Lung microvascular endothelial cell (primary cell): ENCODE measurements around the gene WBP1. TPM values are rescaled to one million over a fixed set of nuclear protein-coding genes. Genes with fewer than 3 reads are reported as not detected.
A peak's percentile ranks its signal among the peaks of the same experiment; 100 is the strongest.
"Not testable (repeated sequence)": the region's sequence is repeated elsewhere in the genome, so short reads cannot be mapped to it uniquely, and the experiment has no call there.

Experiments used
- DNase-seq, 2 donors: peaks; one replicate each; pipeline versions ENCODE4 v3.0.0 to v3.0.0-alpha.2; 2010; ENCODE audit warnings: low read depth in 2 of 2
- total RNA-seq: library from RNA; depleted of rRNA; stranded (reverse); fragments of >200 nt; gene quantifications from 2 replicates; pipeline ENCODE4 v1.2.1, GENCODE V29; 2014

The WBP1 gene
- total RNA-seq, 1 donor from 2014 or later: 47.6 TPM

GRCh38 chr2:74427551-74427950, 30.7 kb upstream of the WBP1 start:
- DNase-seq: no peak

GRCh38 chr2:74428675-74429074, 29.6 kb upstream of the WBP1 start:
- no peak for DNase-seq

- no peak for DNase-seq
Measured at GRCh38 chr2:74429487-74430451, 28.5 kb upstream of the WBP1 start.

- no peak for DNase-seq
Measured at GRCh38 chr2:74430502-74430901, 27.7 kb upstream of the WBP1 start.

- no peak for DNase-seq
Measured at GRCh38 chr2:74436111-74436805, 22.0 kb upstream of the WBP1 start.

GRCh38 chr2:74436848-74437695, 21.2 kb upstream of the WBP1 start:
- no peak for DNase-seq

- DNase-seq: no peak
Measured at GRCh38 chr2:74438248-74438647, 20.0 kb upstream of the WBP1 start.

GRCh38 chr2:74439373-74439772, 18.9 kb upstream of the WBP1 start:
- DNase-seq: no peak

GRCh38 chr2:74439803-74440377, 18.3 kb upstream of the WBP1 start:
- peak in 1 of 2 donors; percentile 68 for DNase-seq

- DNase-seq: peak; percentile 52 to 81
Measured at GRCh38 chr2:74440378-74441169, 17.7 kb upstream of the WBP1 start.

- DNase-seq: no peak
Measured at GRCh38 chr2:74441170-74441689, 17.0 kb upstream of the WBP1 start.

- peak in 1 of 2 donors; percentile 38 for DNase-seq
Measured at GRCh38 chr2:74441690-74442482, 16.4 kb upstream of the WBP1 start, which contains the start of gene RTKN. Gene RTKN (minus strand): TSS chr2:74441937. CDS start chr2:74441816, 121 bp downstream.

- not testable (repeated sequence) for DNase-seq
Measured at GRCh38 chr2:74442483-74443297, 15.5 kb upstream of the WBP1 start.

GRCh38 chr2:74444498-74445318, 13.5 kb upstream of the WBP1 start:
- DNase-seq: peak in 1 of 2 donors; percentile 63

- no peak for DNase-seq
Measured at GRCh38 chr2:74447230-74447999, 10.8 kb upstream of the WBP1 start.

- no peak for DNase-seq
Measured at GRCh38 chr2:74448771-74449170, 9.5 kb upstream of the WBP1 start.
